ENCODE data around the gene SLC6A11. TPM values are rescaled to one million over a fixed set of nuclear protein-coding genes. Genes with fewer than 3 reads are reported as not detected.

SLC6A11 gene
- total RNA-seq, 1 experiment from 2014 or later = 1.5 TPM

DNA sequence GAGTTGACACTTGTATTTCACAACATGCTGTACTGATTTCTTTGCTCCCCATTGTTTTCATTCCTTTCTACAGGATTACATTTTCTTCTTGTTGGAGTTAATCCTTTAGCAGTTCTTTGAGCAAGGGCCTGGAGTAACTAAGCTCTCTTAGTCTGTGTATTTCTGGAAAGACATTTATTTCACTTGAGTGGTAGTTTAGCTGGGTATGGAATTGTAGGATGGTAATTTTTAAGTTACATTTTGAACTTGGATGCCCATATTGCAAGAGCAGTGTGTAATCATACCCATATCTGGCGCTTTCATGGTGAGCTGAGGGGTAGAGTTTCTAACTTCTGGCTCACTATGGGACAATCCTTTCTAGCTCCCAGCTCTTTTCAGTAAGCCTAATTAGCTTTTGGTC, 74.6 kb downstream of the SLC6A11 start:
- no peak overlapping the region for H3K23ac ChIP-seq (ENCODE audit: insufficient read length, low read depth, low read length)
- no peaks in the 10 kb centered on the region for H3K79me1 ChIP-seq (ENCODE audit: insufficient read depth, low read depth, low read length, poor library complexity, severe bottlenecking)
- WGBS (ENCODE audit: extremely low coverage, insufficient read length, low lambda C conversion rate) = no CpG with 5 or more reads among the region's 1 CpG
- H4K8ac ChIP-seq (replicated peaks; ENCODE audit: insufficient read length, low read depth, low read length) = no peak overlapping the region
- H3K4me1 ChIP-seq (ENCODE audit: insufficient read depth, low read length) = no peaks in the 10 kb centered on the region
- H3K9me3 ChIP-seq (ENCODE audit: control insufficient read depth, low read depth, low read length) = no peaks in the 10 kb centered on the region
- no peaks in the 10 kb centered on the region for H3K27me3 ChIP-seq (ENCODE audit: insufficient read depth, low read length)
- H3K27ac Mint-ChIP-seq = no peak overlapping the region
- no peak overlapping the region for H2BK15ac ChIP-seq (ENCODE audit: low read depth, low read length)
- no peak for DNase-seq
- no peak overlapping the region for H2BK5ac ChIP-seq (ENCODE audit: insufficient read length, low read length)
- no peak overlapping the region for H4K5ac ChIP-seq (ENCODE audit: insufficient read length, low read depth, low read length)
- TF ChIP-seq, protein P1, sequence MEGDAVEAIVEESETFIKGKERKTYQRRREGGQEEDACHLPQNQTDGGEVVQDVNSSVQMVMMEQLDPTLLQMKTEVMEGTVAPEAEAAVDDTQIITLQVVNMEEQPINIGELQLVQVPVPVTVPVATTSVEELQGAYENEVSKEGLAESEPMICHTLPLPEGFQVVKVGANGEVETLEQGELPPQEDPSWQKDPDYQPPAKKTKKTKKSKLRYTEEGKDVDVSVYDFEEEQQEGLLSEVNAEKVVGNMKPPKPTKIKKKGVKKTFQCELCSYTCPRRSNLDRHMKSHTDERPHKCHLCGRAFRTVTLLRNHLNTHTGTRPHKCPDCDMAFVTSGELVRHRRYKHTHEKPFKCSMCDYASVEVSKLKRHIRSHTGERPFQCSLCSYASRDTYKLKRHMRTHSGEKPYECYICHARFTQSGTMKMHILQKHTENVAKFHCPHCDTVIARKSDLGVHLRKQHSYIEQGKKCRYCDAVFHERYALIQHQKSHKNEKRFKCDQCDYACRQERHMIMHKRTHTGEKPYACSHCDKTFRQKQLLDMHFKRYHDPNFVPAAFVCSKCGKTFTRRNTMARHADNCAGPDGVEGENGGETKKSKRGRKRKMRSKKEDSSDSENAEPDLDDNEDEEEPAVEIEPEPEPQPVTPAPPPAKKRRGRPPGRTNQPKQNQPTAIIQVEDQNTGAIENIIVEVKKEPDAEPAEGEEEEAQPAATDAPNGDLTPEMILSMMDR (conservative IDR thresholded peaks at IDR 0.05) = no peak
- H3K23me2 ChIP-seq (ENCODE audit: insufficient read length, low read depth, low read length, poor library complexity, severe bottlenecking) = no peaks in the 10 kb centered on the region
- H3K27me3 Mint-ChIP-seq (ENCODE audit: low read depth) = peaks cover 78% of the 10 kb centered on the region
- H4K91ac ChIP-seq (ENCODE audit: insufficient read length, low read depth, low read length) = no peak overlapping the region
- no peak overlapping the region for H3T11ph ChIP-seq (ENCODE audit: low read length)
- H2BK20ac ChIP-seq (ENCODE audit: low read depth, low read length, poor library complexity, severe bottlenecking) = no peak overlapping the region
- no peak overlapping the region for H3K4ac ChIP-seq (ENCODE audit: low read depth, low read length)
- no peak overlapping the region for H3K56ac ChIP-seq (ENCODE audit: insufficient read length, low read depth, low read length)
- no peaks in the 10 kb centered on the region for H4K20me1 ChIP-seq (ENCODE audit: control insufficient read depth, insufficient read depth, insufficient read length)
- no peaks in the 10 kb centered on the region; a peak in 1 of 7 replicates for H3K36me3 Mint-ChIP-seq (ENCODE audit: insufficient read depth in 1 of 3, low read depth in 3 of 3)
- no peak overlapping the region for H2BK12ac ChIP-seq (ENCODE audit: insufficient read length, low read depth, low read length)
- H3K18ac ChIP-seq (ENCODE audit: insufficient read length, low read depth, low read length) = no peak overlapping the region
- H3K9ac ChIP-seq (ENCODE audit: extremely low read depth, insufficient read length, low read length) = no peak overlapping the region
- H3K4me2 ChIP-seq (ENCODE audit: insufficient read depth, insufficient read length, low read length) = no peak overlapping the region
- no peak overlapping the region for H3K27ac ChIP-seq (ENCODE audit: insufficient read length, low read depth, low read length)
- no peak overlapping the region for H2AK5ac ChIP-seq (ENCODE audit: insufficient read length, low read length)
- peaks cover 3 to 5% of the 10 kb centered on the region in 2 experiments; a peak in 3 of 5 replicates for H3K9me3 Mint-ChIP-seq
- no peak overlapping the region for H3K14ac ChIP-seq (ENCODE audit: insufficient read depth, low read length)
- no peaks in the 10 kb centered on the region for H3K79me2 ChIP-seq (ENCODE audit: insufficient read depth, low read length)
- H3K4me1 Mint-ChIP-seq = no peaks in the 10 kb centered on the region
- H2BK120ac ChIP-seq (ENCODE audit: low read depth, low read length, poor library complexity, severe bottlenecking) = no peak overlapping the region
- H3K4me3 Mint-ChIP-seq = no peak overlapping the region
- no peak overlapping the region for H2AFZ ChIP-seq (ENCODE audit: low read length)
